K562 (cell line): Measurements from ENCODE around the gene SIGLEC6. TPM values are rescaled to one million over a fixed set of nuclear protein-coding genes. Genes with fewer than 3 reads are reported as not detected.

Experiments used
- CCAR2 ChIP-seq: fragments of 200-400 bp; formaldehyde crosslinking; IDR thresholded peaks from 2 replicates; pipeline ENCODE4 v1.6.1; 2017; ENCODE audit warnings: mild to moderate bottlenecking, low read depth, low read length
- DACH1 ChIP-seq: fragments of 450-650 bp; IDR thresholded peaks from 2 replicates; pipeline ENCODE4 v1.6.1; 2018; ENCODE audit not compliant: partially characterized antibody
- DIDO1 ChIP-seq: fragments of 450-650 bp; IDR thresholded peaks from 2 replicates; pipeline ENCODE4 v1.6.1; 2016; ENCODE audit warnings: low read depth, missing biosample characterization, missing genetic modification characterization
- ELF1 ChIP-seq: fragments of 200-800 bp; sonication (Bioruptor generic); IDR thresholded peaks from 2 replicates; pipeline ENCODE4 v1.6.1; 2016; ENCODE audit warnings: missing genetic modification characterization, missing compliant biosample characterization
- KAT8 ChIP-seq: fragments of 450-650 bp; IDR thresholded peaks from 2 replicates; pipeline ENCODE4 v1.6.1; 2016; ENCODE audit warnings: low read depth, mild to moderate bottlenecking
- KLF1 ChIP-seq: fragments of 450-650 bp; IDR thresholded peaks from 2 replicates; pipeline ENCODE4 v1.6.1; 2016; ENCODE audit warnings: missing genetic modification characterization, missing compliant biosample characterization
- KLF16 ChIP-seq: IDR thresholded peaks from 2 replicates; pipeline ENCODE4 v1.6.1; 2016; ENCODE audit warnings: antibody characterized with exemption
- MED1 ChIP-seq: sonication (generic); formaldehyde crosslinking; IDR thresholded peaks from 2 replicates; pipeline ENCODE4 v1.8.1; 2023; ENCODE audit warnings: missing genetic modification reagents, borderline replicate concordance
- NCOA1 ChIP-seq: fragments of 450-650 bp; IDR thresholded peaks from 2 replicates; pipeline ENCODE4 v1.6.1; 2016; ENCODE audit warnings: low read depth
- NCOA2 ChIP-seq, 2 experiments: fragments of 450-650 bp; IDR thresholded peaks; 2 replicates each; pipeline ENCODE4 v1.6.1; 2018; ENCODE audit warnings: mild to moderate bottlenecking in 2 of 2, moderate library complexity in 1 of 2; ENCODE audit not compliant: partially characterized antibody in 2 of 2
- NFATC3 ChIP-seq: fragments of 450-650 bp; IDR thresholded peaks from 2 replicates; pipeline ENCODE4 v1.6.1; 2017; ENCODE audit warnings: mild to moderate bottlenecking
- PHTF2 ChIP-seq: fragments of 250-450 bp; sonication (Bioruptor Pico); IDR thresholded peaks from 2 replicates; pipeline ENCODE4 v1.5.0; 2021; ENCODE audit warnings: mild to moderate bottlenecking
- RFX1 ChIP-seq: fragments of 450-650 bp; IDR thresholded peaks from 2 replicates; pipeline ENCODE4 v1.6.1; 2016; ENCODE audit warnings: mild to moderate bottlenecking, moderate library complexity
- RREB1 ChIP-seq: fragments of 250-450 bp; sonication (Bioruptor Pico); IDR thresholded peaks from 2 replicates; pipeline ENCODE4 v1.4.0; 2020
- SIX5 ChIP-seq, 2 experiments: IDR thresholded peaks; 2 replicates each; pipeline ENCODE4 v1.6.1; 2011; ENCODE audit warnings: low read length in 2 of 2, borderline replicate concordance in 1 of 2, low read depth in 1 of 2, mild to moderate bottlenecking in 1 of 2, moderate library complexity in 1 of 2; ENCODE audit not compliant: insufficient read depth in 1 of 2
- VEZF1 ChIP-seq: fragments of 200-800 bp; sonication (Bioruptor generic); IDR thresholded peaks from 2 replicates; pipeline ENCODE4 v1.6.1; 2017; ENCODE audit warnings: missing genetic modification characterization, missing compliant biosample characterization
- ZBTB12 ChIP-seq: fragments of 250-450 bp; sonication (Bioruptor Pico); IDR thresholded peaks from 2 replicates; pipeline ENCODE4 v1.4.0; 2020
- ZNF384 ChIP-seq: IDR thresholded peaks from 2 replicates; pipeline ENCODE4 v1.6.1; 2012; ENCODE audit warnings: low read depth, low read length, improper control_type of control experiment
- ZNF561 ChIP-seq: fragments of 450-650 bp; formaldehyde crosslinking; conservative IDR thresholded peaks from 2 replicates; pipeline ENCODE4 v1.4.0; 2020; ENCODE audit warnings: mild to moderate bottlenecking, moderate library complexity
- ZNF695 ChIP-seq: fragments of 450-650 bp; formaldehyde crosslinking; IDR thresholded peaks from 2 replicates; pipeline ENCODE4 v1.4.0; 2020; ENCODE audit warnings: mild to moderate bottlenecking, moderate library complexity
- ZNF76 ChIP-seq: fragments of 250-450 bp; sonication (Bioruptor Pico); IDR thresholded peaks from 2 replicates; pipeline ENCODE4 v1.4.0; 2020; ENCODE audit warnings: mild to moderate bottlenecking, moderate library complexity, borderline replicate concordance
- polyA plus RNA-seq, 8 experiments: library from polyadenylated mRNA; depleted of rRNA in 4 of 8; stranded (reverse) in 5 of 8; unstranded in 3 of 8; fragments of >200 nt; fragmentation: Nextera tagmentation in 2 of 8; fragmentation: Illumina TruSeq in 1 of 8; extraction: Ambion mirVana in 2 of 8; extraction: Trizol in 1 of 8; gene quantifications; 2 replicates each; pipeline versions ENCODE4 v1.2.1 to v1.2.3, GENCODE V29; 2011 to 2014; ENCODE audit warnings: inconsistent platforms in 1 of 8, missing spikeins in 1 of 8
- total RNA-seq, 7 experiments: library from RNA; depleted of rRNA in 6 of 7; stranded (reverse); fragments of >200 nt in 6 of 7; fragmentation: Illumina TruSeq in 2 of 7; extraction: Trizol in 2 of 7; gene quantifications; 2 replicates each; pipeline versions ENCODE4 v1.2.1 to v1.2.3, GENCODE V29; 2011 to 2021; ENCODE audit warnings: low replicate concordance in 1 of 7

SIGLEC6 gene
- total and polyA plus RNA-seq, 9 of the 15 experiments (the other 6 are each of a cell fraction or from before 2014, with no cell fraction given), result 0.03 to 17.5 (median 0.71) TPM

GRCh38 chr19:51547397-51548212 is 16.1 kb upstream of the SIGLEC6 start (continued):
- TF ChIP-seq RREB1, result 0 out of 2 replicates have a peak, but pooled peaks have one; percentile 31
- peak; percentile 92 for TF ChIP-seq NCOA1
- TF ChIP-seq NCOA2 (IDR thresholded peaks at IDR 0.05; ENCODE audit: partially characterized antibody in 2 of 2), result peak; percentile 84
- peak; percentile 96 for TF ChIP-seq KLF16
- no peak for TF ChIP-seq ZNF561 (CRISPR knock-in tag)
- TF ChIP-seq NFATC3, result no peak
- peak; percentile 65; the same call in 1 of the 2 replicates for TF ChIP-seq VEZF1 (CRISPR knock-in tag)
- TF ChIP-seq PHTF2, result no peak
- TF ChIP-seq ZNF76 (CRISPR knock-in tag), result peak; percentile 44; the same call in 1 of the 2 replicates
- TF ChIP-seq CCAR2, result no peak
- TF ChIP-seq ELF1 (tag), result no peak
- no peak for TF ChIP-seq ZBTB12
- TF ChIP-seq ZNF384, result no peak
- no peak for TF ChIP-seq ZNF695 (CRISPR knock-in tag)
- no peak; the same call in 1 of the 2 replicates for TF ChIP-seq MED1 (CRISPR knock-in tag)
- TF ChIP-seq DIDO1, result no peak
- TF ChIP-seq KLF1 (tag), result no peak
- TF ChIP-seq KAT8, result no peak
- peak; percentile 82 for TF ChIP-seq RFX1
- TF ChIP-seq DACH1, result peak; percentile 50
- no peak for TF ChIP-seq SIX5 (IDR thresholded peaks at IDR 0.05; ENCODE audit: borderline replicate concordance in 1 of 2, insufficient read depth in 1 of 2, low read depth in 1 of 2, low read length in 2 of 2)
